Measurements from ENCODE around the gene MSANTD2. TPM values are rescaled to one million over a fixed set of nuclear protein-coding genes. Genes with fewer than 3 reads are reported as not detected.

MSANTD2 gene
- total and polyA plus RNA-seq, 2 experiments from 2014 or later = 18.7 to 34.4 TPM

DNA sequence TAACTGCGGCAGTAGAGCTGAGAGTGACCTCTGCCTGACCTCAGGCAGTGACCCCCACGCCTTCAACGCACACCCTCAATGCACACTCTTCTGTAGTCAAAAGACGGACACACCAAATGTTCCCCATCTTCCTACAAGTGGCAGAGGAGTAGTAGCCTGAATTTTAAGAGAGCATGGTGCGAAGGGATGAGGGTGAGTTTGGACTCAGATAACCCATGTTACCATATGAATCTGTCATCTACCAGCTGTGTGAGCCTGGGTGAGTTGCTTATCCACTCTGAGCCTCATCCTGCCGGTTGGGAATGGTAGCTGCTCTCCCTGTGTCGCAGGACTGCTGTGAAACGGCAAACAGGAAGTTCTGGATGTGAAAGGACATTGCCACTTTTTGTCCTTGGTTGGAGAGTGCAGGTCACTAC lies 44.5 kb upstream of the MSANTD2 start:
- H3K4me2 ChIP-seq = no peak overlapping the region
- DNase-seq (ENCODE audit: low spot score) (peak; percentile 17), ATAC-seq (no peak)
- Mint-ChIP-seq H3K9me3 (peaks cover 4% of the 10 kb centered on the region; the same call in 2 of the 3 replicates), H3K4me3 (no peak overlapping the region; the same call in 2 of the 3 replicates), H3K36me3 (ENCODE audit: low read depth) (no peaks in the 10 kb centered on the region), H3K27ac (no peak overlapping the region), H3K27me3 (ENCODE audit: insufficient read depth, low read depth, poor library complexity) (no peaks in the 10 kb centered on the region), H3K4me1 (peaks cover 30% of the 10 kb centered on the region)
- H3K4me3 ChIP-seq = no peak overlapping the region
- no peaks in the 10 kb centered on the region for H3K36me3 ChIP-seq (ENCODE audit: insufficient read depth)
- H3K9me2 ChIP-seq (ENCODE audit: insufficient read depth) = no peaks in the 10 kb centered on the region
- H3K79me2 ChIP-seq (replicated peaks; ENCODE audit: insufficient read depth) = no peaks in the 10 kb centered on the region
- TF ChIP-seq EZH2 (IDR thresholded peaks at IDR 0.05; ENCODE audit: low read depth, unreplicated experiment) (peak; percentile 48), NANOG (IDR thresholded peaks at IDR 0.05; ENCODE audit: borderline replicate concordance) (no peak), ZNF331 (CRISPR knock-in tag; IDR thresholded peaks at IDR 0.05; ENCODE audit: low read depth) (no peak), JUNB (IDR thresholded peaks at IDR 0.05; ENCODE audit: unreplicated experiment) (no peak)
- peaks cover 21% of the 10 kb centered on the region for H3K4me1 ChIP-seq (ENCODE audit: insufficient read depth)
- H3K27me3 ChIP-seq (ENCODE audit: insufficient read depth) = peaks cover 100% of the 10 kb centered on the region
- H3K27ac ChIP-seq (ENCODE audit: low read depth) = no peak overlapping the region
- H4K20me1 ChIP-seq (replicated peaks; ENCODE audit: insufficient read depth) = peaks cover 38% of the 10 kb centered on the region
- H3F3A ChIP-seq (replicated peaks; ENCODE audit: low read depth) = peaks cover 21% of the 10 kb centered on the region; the same call in 1 of the 2 replicates
- H2AFZ ChIP-seq = no peak overlapping the region

DNA sequence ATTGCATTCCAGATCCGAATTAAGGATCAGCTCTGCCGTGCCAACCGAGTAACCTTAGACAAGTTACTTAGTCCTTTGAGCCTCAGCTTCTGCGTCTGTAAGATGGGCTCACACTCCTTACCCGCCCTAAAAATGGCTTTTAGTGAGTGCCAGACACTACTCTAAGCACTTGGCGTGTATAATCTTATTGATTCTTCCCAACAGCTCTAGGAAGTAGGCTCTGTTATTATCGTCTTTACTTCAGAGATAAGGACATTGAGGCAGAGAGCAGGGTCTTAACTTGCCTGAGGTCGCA lies 43.4 kb upstream of the MSANTD2 start:
- H3K4me1 Mint-ChIP-seq = peaks cover 27% of the 10 kb centered on the region
- TF ChIP-seq POLR2AphosphoS5 (IDR thresholded peaks at IDR 0.05; ENCODE audit: low read depth) (no peak), STAT1 (IDR thresholded peaks at IDR 0.05; ENCODE audit: unreplicated experiment) (no peak), ZNF114 (CRISPR knock-in tag; IDR thresholded peaks at IDR 0.05) (no peak), EZH2 (IDR thresholded peaks at IDR 0.05; ENCODE audit: low read depth, unreplicated experiment) (peak; percentile 59), NANOG (IDR thresholded peaks at IDR 0.05; ENCODE audit: borderline replicate concordance) (no peak)
- TF ChIP-seq, protein P1, sequence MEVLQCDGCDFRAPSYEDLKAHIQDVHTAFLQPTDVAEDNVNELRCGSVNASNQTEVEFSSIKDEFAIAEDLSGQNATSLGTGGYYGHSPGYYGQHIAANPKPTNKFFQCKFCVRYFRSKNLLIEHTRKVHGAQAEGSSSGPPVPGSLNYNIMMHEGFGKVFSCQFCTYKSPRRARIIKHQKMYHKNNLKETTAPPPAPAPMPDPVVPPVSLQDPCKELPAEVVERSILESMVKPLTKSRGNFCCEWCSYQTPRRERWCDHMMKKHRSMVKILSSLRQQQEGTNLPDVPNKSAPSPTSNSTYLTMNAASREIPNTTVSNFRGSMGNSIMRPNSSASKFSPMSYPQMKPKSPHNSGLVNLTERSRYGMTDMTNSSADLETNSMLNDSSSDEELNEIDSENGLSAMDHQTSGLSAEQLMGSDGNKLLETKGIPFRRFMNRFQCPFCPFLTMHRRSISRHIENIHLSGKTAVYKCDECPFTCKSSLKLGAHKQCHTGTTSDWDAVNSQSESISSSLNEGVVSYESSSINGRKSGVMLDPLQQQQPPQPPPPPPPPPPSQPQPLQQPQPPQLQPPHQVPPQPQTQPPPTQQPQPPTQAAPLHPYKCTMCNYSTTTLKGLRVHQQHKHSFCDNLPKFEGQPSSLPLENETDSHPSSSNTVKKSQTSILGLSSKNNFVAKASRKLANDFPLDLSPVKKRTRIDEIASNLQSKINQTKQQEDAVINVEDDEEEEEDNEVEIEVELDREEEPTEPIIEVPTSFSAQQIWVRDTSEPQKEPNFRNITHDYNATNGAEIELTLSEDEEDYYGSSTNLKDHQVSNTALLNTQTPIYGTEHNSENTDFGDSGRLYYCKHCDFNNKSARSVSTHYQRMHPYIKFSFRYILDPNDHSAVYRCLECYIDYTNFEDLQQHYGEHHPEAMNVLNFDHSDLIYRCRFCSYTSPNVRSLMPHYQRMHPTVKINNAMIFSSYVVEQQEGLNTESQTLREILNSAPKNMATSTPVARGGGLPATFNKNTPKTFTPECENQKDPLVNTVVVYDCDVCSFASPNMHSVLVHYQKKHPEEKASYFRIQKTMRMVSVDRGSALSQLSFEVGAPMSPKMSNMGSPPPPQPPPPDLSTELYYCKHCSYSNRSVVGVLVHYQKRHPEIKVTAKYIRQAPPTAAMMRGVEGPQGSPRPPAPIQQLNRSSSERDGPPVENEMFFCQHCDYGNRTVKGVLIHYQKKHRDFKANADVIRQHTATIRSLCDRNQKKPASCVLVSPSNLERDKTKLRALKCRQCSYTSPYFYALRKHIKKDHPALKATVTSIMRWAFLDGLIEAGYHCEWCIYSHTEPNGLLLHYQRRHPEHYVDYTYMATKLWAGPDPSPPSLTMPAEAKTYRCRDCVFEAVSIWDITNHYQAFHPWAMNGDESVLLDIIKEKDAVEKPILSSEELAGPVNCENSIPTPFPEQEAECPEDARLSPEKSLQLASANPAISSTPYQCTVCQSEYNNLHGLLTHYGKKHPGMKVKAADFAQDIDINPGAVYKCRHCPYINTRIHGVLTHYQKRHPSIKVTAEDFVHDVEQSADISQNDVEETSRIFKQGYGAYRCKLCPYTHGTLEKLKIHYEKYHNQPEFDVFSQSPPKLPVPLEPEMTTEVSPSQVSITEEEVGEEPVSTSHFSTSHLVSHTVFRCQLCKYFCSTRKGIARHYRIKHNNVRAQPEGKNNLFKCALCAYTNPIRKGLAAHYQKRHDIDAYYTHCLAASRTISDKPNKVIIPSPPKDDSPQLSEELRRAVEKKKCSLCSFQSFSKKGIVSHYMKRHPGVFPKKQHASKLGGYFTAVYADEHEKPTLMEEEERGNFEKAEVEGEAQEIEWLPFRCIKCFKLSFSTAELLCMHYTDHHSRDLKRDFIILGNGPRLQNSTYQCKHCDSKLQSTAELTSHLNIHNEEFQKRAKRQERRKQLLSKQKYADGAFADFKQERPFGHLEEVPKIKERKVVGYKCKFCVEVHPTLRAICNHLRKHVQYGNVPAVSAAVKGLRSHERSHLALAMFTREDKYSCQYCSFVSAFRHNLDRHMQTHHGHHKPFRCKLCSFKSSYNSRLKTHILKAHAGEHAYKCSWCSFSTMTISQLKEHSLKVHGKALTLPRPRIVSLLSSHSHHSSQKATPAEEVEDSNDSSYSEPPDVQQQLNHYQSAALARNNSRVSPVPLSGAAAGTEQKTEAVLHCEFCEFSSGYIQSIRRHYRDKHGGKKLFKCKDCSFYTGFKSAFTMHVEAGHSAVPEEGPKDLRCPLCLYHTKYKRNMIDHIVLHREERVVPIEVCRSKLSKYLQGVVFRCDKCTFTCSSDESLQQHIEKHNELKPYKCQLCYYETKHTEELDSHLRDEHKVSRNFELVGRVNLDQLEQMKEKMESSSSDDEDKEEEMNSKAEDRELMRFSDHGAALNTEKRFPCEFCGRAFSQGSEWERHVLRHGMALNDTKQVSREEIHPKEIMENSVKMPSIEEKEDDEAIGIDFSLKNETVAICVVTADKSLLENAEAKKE (CRISPR knock-in tag; IDR thresholded peaks at IDR 0.05) = no peak
- Histone ChIP-seq H3K27ac (ENCODE audit: low read depth) (no peak overlapping the region), H3K4me3 (peak overlapping the region; percentile 54), H3K36me3 (ENCODE audit: insufficient read depth) (no peaks in the 10 kb centered on the region), H3F3A (replicated peaks; ENCODE audit: low read depth) (peaks cover 24% of the 10 kb centered on the region; the same call in 1 of the 2 replicates), H3K4me1 (ENCODE audit: insufficient read depth) (peaks cover 18% of the 10 kb centered on the region), H3K9me2 (ENCODE audit: insufficient read depth) (no peaks in the 10 kb centered on the region), H2AFZ (no peak overlapping the region), H3K4me2 (peak overlapping the region; percentile 86), H4K20me1 (replicated peaks; ENCODE audit: insufficient read depth) (peaks cover 38% of the 10 kb centered on the region), H3K27me3 (ENCODE audit: insufficient read depth) (peaks cover 100% of the 10 kb centered on the region), H3K79me2 (replicated peaks; ENCODE audit: insufficient read depth) (no peaks in the 10 kb centered on the region)
- ATAC-seq (no peak), DNase-seq (ENCODE audit: low spot score) (no peak)
- H3K27ac Mint-ChIP-seq = no peak overlapping the region
- H3K36me3 Mint-ChIP-seq (ENCODE audit: low read depth) = no peaks in the 10 kb centered on the region
- H3K27me3 Mint-ChIP-seq (ENCODE audit: insufficient read depth, low read depth, poor library complexity) = peaks cover 7% of the 10 kb centered on the region
- H3K9me3 Mint-ChIP-seq = peaks cover 4% of the 10 kb centered on the region; the same call in 2 of the 3 replicates
- H3K4me3 Mint-ChIP-seq = peak overlapping the region; percentile 65
